GM15510 (cell line): Measurements from ENCODE around the gene MAP3K8.

Experiments used
- POLR2A ChIP-seq: IDR thresholded peaks from 3 replicates; pipeline ENCODE4 v1.6.1; 2011; ENCODE audit warnings: borderline replicate concordance; ENCODE audit not compliant: insufficient read length; ENCODE audit errors: extremely low read depth

Gene MAP3K8

DNA sequence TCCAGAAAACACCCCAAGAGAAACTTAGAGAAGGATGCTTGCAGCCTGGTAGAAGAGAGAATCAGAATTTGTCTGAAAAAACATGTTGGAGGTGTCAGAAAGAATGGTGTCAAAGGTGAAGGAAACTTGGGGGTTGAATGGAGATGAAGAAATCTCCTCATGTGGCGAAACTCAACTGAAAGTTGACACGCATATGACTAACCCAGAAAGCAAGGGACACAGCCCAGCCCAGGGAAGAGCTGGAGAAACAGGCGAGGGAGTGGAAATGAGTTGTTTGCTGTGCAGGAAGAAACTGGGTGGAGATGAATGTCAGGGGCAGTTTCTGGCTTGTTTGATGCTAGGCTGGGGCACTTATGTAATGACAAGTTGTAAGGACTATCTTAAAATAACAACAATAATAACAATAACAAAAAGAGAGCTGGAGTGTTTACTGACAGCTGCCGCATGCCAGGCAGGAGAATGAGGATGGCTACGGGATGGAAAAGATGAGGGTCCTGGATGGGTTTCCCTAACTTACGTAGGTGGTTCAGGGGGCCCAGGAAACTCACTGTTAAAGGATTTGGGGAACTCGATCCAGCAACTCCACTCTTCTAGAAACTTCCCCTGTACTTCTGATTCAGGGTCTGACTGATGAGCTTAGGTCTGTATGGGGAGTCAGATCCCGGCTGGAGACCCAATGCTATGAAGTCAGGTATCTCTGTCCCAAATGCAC, 57.4 kb downstream of the MAP3K8 start:
- TF ChIP-seq POLR2A = no peak

DNA sequence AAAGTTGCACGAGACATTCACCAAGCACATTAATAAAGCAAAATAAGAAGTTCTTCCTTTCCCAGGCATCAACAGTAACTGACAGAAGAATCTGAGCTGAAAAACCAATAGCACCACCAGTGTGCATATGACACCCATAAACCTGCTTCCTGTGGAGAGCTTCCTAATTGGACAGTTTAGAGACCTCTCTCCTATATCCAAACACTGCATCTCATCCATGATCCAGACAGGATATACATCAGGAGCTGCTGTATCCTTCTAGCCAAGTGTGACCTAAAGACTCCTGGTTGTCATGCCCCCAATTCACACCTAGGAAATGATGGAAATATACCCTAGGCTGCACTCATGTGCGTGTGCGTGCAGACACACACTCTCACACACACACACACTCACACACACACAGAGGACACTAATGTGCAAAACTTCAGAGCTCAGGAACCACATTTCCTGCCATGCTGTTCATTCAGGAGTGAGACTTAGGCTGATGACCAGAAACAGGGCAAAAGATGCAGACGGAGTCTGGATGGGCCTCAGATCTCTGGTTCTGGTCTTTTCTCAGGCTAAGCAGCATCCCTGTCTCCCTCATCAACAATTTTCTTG, 58.0 kb downstream of the MAP3K8 start:
- TF ChIP-seq POLR2A = no peak

DNA sequence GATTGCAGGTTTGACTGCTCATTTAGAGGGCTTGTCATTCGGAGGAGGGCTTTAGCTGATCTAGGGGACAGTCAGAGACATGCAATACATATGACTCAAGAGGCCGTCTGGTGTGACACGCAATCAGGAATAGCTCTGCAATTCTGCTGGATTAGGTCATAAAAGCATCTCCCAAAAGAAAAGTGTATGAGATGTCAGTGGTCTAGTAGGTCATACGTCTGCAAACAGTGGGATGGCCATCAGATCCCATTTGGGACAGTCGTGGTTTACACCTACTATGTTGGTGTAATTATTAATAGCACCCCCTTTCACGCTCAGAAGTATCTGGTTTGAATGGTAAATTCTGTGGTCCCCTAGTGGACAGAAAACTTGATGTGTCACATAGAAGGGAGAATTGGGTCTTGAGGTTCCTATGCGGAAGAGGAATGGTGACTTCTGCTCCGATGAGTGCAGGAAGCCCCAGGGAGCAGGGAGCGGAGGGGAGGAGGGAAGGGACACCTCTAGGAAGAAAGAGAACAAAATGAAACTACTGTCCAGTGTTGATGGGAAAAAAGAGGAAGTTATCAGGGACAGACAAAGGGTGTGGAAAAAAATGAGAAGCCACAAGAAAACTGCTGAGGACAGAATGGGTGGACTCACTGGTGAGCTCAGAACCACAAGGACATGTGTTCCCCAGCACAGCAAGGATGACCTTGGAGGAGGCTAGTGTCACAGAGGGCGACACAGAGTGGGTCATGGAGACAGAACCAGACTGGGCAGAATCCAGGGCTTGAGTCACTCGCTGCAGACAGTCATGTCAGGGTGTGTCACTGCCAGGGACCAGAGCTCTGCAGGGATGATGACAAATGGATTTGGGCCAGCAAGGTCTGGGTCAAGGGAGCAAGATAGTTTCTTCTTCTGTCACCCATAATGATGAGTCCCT, 59.9 kb downstream of the MAP3K8 start:
- TF ChIP-seq POLR2A = no peak

DNA sequence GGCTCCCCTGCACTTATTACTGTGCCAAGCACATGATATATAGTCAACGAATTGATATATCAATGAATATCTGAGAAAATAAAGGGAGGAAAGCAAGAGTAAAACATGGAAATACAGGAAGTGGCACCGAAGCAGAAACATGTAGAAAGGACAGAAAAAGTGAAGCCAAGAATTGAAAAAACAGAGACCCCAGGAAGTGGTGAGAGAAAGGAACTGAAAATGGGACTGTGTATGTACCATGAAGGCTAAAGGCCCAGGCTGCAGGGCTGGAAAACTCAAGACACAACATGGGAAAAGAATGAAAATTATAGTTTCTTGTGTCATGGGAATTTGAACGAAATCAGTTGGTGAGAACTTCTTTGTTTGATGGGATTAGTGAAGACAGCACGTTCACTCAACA, 60.6 kb downstream of the MAP3K8 start:
- no peak for TF ChIP-seq POLR2A

- no peak for TF ChIP-seq POLR2A
These were observed 61.7 kb downstream of the MAP3K8 start for GRCh38 chr10:30495687-30496086.

GRCh38 chr10:30499816-30500215, 65.8 kb downstream of the MAP3K8 start:
- no peak for TF ChIP-seq POLR2A

GRCh38 chr10:30500534-30500933, 66.5 kb downstream of the MAP3K8 start:
- no peak for TF ChIP-seq POLR2A

DNA sequence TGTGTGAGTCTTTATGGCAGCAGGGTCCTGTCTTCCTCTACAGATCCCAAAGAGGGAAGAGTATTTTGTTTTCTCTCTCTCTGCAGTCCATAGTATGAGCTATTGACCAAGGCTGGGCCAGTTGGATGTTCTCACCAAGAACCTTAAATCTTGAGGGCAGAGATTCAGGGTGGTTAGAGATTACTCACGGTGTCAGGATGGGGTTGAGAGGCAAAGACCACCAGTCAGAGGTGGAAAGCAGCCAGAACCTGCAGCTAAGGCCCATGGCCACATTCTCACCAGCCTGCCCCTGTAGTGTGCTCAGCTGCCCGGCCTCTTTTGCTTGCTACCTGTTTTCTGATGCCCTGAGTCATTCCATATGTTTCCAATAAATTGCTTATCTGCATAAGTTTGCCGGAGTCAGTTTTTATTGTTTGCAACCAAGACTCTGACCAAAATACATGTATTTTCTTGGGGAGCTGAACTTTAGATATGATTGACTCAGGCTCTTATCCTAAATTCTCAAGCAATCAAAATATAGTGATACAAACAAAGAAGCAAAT, 67.0 kb downstream of the MAP3K8 start:
- no peak for TF ChIP-seq POLR2A

DNA sequence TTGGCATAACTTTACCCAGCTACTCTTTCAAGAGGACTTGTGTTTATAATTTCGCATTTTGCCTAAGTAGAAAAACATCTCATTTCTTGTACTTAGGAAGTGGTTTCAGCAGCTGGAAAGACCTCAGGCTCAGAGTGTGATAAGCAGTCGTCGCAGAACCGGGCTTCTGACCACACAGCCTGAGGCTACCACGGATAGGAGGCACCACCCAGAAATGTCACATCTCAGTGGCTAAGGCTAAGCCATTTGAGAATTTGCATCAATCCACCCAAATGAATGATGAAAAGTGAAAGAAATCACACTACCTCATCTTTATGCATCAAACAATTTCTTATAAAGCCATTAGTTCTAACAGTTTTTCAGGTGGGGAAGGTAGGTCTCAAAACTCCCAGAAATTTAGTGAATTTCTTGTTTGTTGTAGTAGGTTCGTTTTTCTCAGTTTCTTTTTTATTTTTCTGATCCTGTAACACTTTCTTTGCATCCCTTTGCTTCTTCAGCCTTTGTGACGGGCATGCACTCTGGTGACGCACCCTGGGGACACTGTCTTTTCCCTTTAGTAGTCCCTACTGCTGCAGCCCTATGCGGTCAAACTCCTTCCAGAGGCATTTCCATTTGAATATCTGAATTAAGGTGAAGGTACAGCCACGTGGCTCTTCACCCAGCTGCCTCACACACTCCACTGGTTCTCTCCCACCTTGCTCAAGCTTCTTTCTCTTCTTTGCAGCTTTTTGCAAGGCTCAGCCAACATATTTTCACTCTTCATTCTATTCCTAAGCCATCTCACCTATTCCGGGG, 68.5 kb downstream of the MAP3K8 start:
- no peak for TF ChIP-seq POLR2A

- no peak for TF ChIP-seq POLR2A
These were observed 69.8 kb downstream of the MAP3K8 start for GRCh38 chr10:30503700-30504266.

DNA sequence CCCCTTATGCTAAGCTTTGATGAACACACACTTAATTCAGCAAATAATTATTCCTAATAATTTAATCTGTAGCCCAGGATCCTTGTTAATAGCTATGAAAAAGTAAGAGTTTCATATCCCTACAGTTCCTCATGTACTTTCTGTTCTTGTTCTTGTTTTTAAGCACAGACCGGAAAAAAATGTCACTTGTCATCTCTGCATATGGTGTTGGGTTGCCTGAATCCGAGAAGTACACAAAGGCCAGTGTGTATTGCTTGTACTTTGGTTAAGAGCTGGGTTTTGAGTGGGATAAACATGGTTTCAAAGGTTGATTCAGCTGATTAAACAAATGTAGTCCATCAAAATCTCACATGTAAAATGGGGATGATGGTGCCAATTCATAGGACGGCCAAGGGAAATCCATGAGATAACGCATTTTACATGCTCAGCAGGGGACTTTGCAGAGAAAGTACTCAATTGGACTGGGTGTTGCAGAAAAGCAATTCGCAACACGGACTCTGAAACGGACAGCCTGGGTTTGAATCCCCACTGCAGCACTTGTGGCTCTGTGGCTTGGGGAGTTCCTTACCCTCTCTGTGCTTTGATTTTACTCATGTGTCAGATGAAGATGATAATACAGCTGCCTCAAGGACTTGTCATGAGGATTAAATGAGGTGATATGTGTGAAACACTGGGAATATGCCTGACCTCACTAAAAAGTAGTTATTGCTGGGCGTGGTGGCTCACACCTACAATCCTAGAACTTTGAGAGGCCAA, 71.7 kb downstream of the MAP3K8 start:
- TF ChIP-seq POLR2A = no peak

DNA sequence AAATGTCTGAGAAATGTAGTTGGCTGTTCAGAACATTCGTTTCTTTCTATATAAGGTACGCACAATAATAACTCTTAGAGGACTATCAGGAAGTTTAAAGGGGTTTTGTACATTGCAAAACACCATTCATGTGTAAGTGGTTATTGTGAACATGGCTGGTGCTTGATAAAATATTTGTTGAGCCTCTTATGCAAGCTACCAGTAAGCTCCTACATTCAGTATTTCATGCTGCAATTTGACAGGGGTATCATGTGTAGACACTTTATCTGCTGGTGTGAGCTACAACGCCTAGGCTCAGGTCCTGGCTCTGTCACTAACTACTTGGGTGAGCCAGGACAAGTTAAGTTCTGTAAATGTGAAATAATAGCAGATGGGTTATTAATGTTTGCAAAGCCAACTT, 75.5 kb downstream of the MAP3K8 start:
- TF ChIP-seq POLR2A = no peak

- no peak for TF ChIP-seq POLR2A
These were observed 76.4 kb downstream of the MAP3K8 start for GRCh38 chr10:30510184-30510931.
